ENCODE measurements around the gene PTPRM.

Gene PTPRM

GRCh38 chr18:7766817-7767216 is 199.7 kb downstream of the PTPRM start:
- DNase-seq = no peak

GRCh38 chr18:7770908-7771307 is 203.8 kb downstream of the PTPRM start:
- no peak for DNase-seq

- no peak for DNase-seq
Measured at GRCh38 chr18:7772510-7772888, 205.4 kb downstream of the PTPRM start.

- DNase-seq = no peak
Measured at GRCh38 chr18:7772951-7773350, 205.8 kb downstream of the PTPRM start.

- DNase-seq = no peak
Measured at GRCh38 chr18:7775128-7775527, 208.0 kb downstream of the PTPRM start.

GRCh38 chr18:7775843-7776242 is 208.7 kb downstream of the PTPRM start:
- DNase-seq = no peak

GRCh38 chr18:7778181-7778580 is 211.1 kb downstream of the PTPRM start:
- no peak for DNase-seq

- DNase-seq = no peak
Measured at GRCh38 chr18:7779211-7779610, 212.1 kb downstream of the PTPRM start.

- DNase-seq = no peak
Measured at GRCh38 chr18:7784171-7784570, 217.1 kb downstream of the PTPRM start.

- no peak for DNase-seq
Measured at GRCh38 chr18:7786569-7786968, 219.5 kb downstream of the PTPRM start.

- no peak for DNase-seq
Measured at GRCh38 chr18:7787339-7787738, 220.2 kb downstream of the PTPRM start.

GRCh38 chr18:7789856-7790552 is 222.9 kb downstream of the PTPRM start:
- DNase-seq = peak; percentile 9

GRCh38 chr18:7793100-7793499 is 226.0 kb downstream of the PTPRM start:
- DNase-seq = no peak

- no peak for DNase-seq
Measured at GRCh38 chr18:7803956-7804469, 236.9 kb downstream of the PTPRM start.

- no peak for DNase-seq
Measured at GRCh38 chr18:7805096-7805495, 238.0 kb downstream of the PTPRM start.

- no peak for DNase-seq
Measured at GRCh38 chr18:7805880-7806279, 238.8 kb downstream of the PTPRM start.

GRCh38 chr18:7807936-7808453 is 240.9 kb downstream of the PTPRM start:
- no peak for DNase-seq

- no peak for DNase-seq
Measured at GRCh38 chr18:7808992-7809391, 241.9 kb downstream of the PTPRM start.

GRCh38 chr18:7809455-7809854 is 242.3 kb downstream of the PTPRM start:
- DNase-seq = no peak

GRCh38 chr18:7809978-7810377 is 242.9 kb downstream of the PTPRM start:
- no peak for DNase-seq

GRCh38 chr18:7812431-7813063 is 245.4 kb downstream of the PTPRM start:
- no peak for DNase-seq

- no peak for DNase-seq
Measured at GRCh38 chr18:7813131-7813530, 246.0 kb downstream of the PTPRM start.

- no peak for DNase-seq
Measured at GRCh38 chr18:7814754-7815315, 247.7 kb downstream of the PTPRM start.

- DNase-seq = no peak
Measured at GRCh38 chr18:7815787-7816186, 248.7 kb downstream of the PTPRM start.
